Activated naive CD8-positive, alpha-beta T cell treated with anti-CD3 and anti-CD28 coated beads for 36 hours (primary cell): ENCODE data around the gene FNIP2. TPM values are rescaled to one million over a fixed set of nuclear protein-coding genes. Genes with fewer than 3 reads are reported as not detected.
"Not testable (repeated sequence)": the region's sequence is repeated elsewhere in the genome, so short reads cannot be mapped to it uniquely, and the experiment has no call there.

Source experiments
- DNase-seq: peaks from one replicate; pipeline ENCODE4 v3.0.0; 2021
- H3K27ac Mint-ChIP-seq: one replicate; pipeline ENCODE4 v1.8.0; 2022; ENCODE audit warnings: mild to moderate bottlenecking, moderate library complexity, mixed read lengths
- H3K27me3 Mint-ChIP-seq: one replicate; pipeline ENCODE4 v1.8.0; 2022; ENCODE audit warnings: mild to moderate bottlenecking, mixed read lengths
- H3K36me3 Mint-ChIP-seq: one replicate; pipeline ENCODE4 v1.8.0; 2021; ENCODE audit warnings: mild to moderate bottlenecking, mixed read lengths
- H3K4me1 Mint-ChIP-seq: one replicate; pipeline ENCODE4 v1.8.0; 2021; ENCODE audit warnings: mixed read lengths
- H3K4me3 Mint-ChIP-seq: one replicate; pipeline ENCODE4 v1.8.0; 2022; ENCODE audit warnings: mild to moderate bottlenecking, moderate library complexity, mixed read lengths
- H3K9me3 Mint-ChIP-seq: one replicate; pipeline ENCODE4 v1.8.0; 2022; ENCODE audit warnings: mixed read lengths
- total RNA-seq, 2 experiments: library from RNA; stranded (reverse); gene quantifications; one replicate each; pipeline ENCODE4 v1.2.3, GENCODE V29; 2021

FNIP2 gene
- total RNA-seq, 2 experiments from 2014 or later, result 10.9 to 11.5 TPM

- not testable (repeated sequence) for H3K27me3 Mint-ChIP-seq, H3K4me3 Mint-ChIP-seq, H3K27ac Mint-ChIP-seq, H3K4me1 Mint-ChIP-seq, H3K36me3 Mint-ChIP-seq, H3K9me3 Mint-ChIP-seq, DNase-seq
Observed at GRCh38 chr4:158927774-158928173, 158.9 kb downstream of the FNIP2 start.

GRCh38 chr4:158929939-158930638, 161.3 kb downstream of the FNIP2 start:
- H3K36me3 Mint-ChIP-seq, result peaks cover 3% of the 10 kb centered on the region
- peaks cover 6% of the 10 kb centered on the region for H3K4me1 Mint-ChIP-seq
- H3K27me3 Mint-ChIP-seq, result no peaks in the 10 kb centered on the region
- H3K9me3 Mint-ChIP-seq, result peaks cover 3% of the 10 kb centered on the region
- H3K27ac Mint-ChIP-seq, result no peak overlapping the region
- H3K4me3 Mint-ChIP-seq, result peak overlapping the region; percentile 29
- no peak for DNase-seq

GRCh38 chr4:158930639-158930972, 161.8 kb downstream of the FNIP2 start:
- no peak overlapping the region for H3K27ac Mint-ChIP-seq
- H3K27me3 Mint-ChIP-seq, result no peaks in the 10 kb centered on the region
- DNase-seq, result no peak
- H3K36me3 Mint-ChIP-seq, result peaks cover 3% of the 10 kb centered on the region
- H3K9me3 Mint-ChIP-seq, result peaks cover 3% of the 10 kb centered on the region
- H3K4me1 Mint-ChIP-seq, result peaks cover 6% of the 10 kb centered on the region
- H3K4me3 Mint-ChIP-seq, result no peak overlapping the region

- no peak overlapping the region for H3K27ac Mint-ChIP-seq
- H3K9me3 Mint-ChIP-seq, result peaks cover 3% of the 10 kb centered on the region
- H3K36me3 Mint-ChIP-seq, result peaks cover 3% of the 10 kb centered on the region
- DNase-seq, result no peak
- no peak overlapping the region for H3K4me3 Mint-ChIP-seq
- peaks cover 6% of the 10 kb centered on the region for H3K4me1 Mint-ChIP-seq
- peaks cover 4% of the 10 kb centered on the region for H3K27me3 Mint-ChIP-seq
Observed at GRCh38 chr4:158933236-158933635, 164.4 kb downstream of the FNIP2 start.

GRCh38 chr4:158934996-158935669, 166.3 kb downstream of the FNIP2 start:
- peaks cover 2% of the 10 kb centered on the region for H3K4me1 Mint-ChIP-seq
- H3K36me3 Mint-ChIP-seq, result no peaks in the 10 kb centered on the region
- H3K27ac Mint-ChIP-seq, result no peak overlapping the region
- DNase-seq, result no peak
- no peaks in the 10 kb centered on the region for H3K9me3 Mint-ChIP-seq
- H3K4me3 Mint-ChIP-seq, result no peak overlapping the region
- peaks cover 4% of the 10 kb centered on the region for H3K27me3 Mint-ChIP-seq

GRCh38 chr4:158936238-158936637, 167.4 kb downstream of the FNIP2 start:
- DNase-seq, result no peak
- no peak overlapping the region for H3K27ac Mint-ChIP-seq
- no peaks in the 10 kb centered on the region for H3K36me3 Mint-ChIP-seq
- no peak overlapping the region for H3K4me3 Mint-ChIP-seq
- no peaks in the 10 kb centered on the region for H3K4me1 Mint-ChIP-seq
- peaks cover 4% of the 10 kb centered on the region for H3K27me3 Mint-ChIP-seq
- no peaks in the 10 kb centered on the region for H3K9me3 Mint-ChIP-seq

GRCh38 chr4:158938220-158939044, 169.6 kb downstream of the FNIP2 start:
- Mint-ChIP-seq H3K4me1 (no peaks in the 10 kb centered on the region), H3K27ac (no peak overlapping the region), H3K9me3 (no peaks in the 10 kb centered on the region), H3K27me3 (peaks cover 4% of the 10 kb centered on the region), H3K4me3 (no peak overlapping the region), H3K36me3 (no peaks in the 10 kb centered on the region)
- no peak for DNase-seq

- Mint-ChIP-seq H3K9me3 (no peaks in the 10 kb centered on the region), H3K27ac (no peak overlapping the region), H3K4me1 (no peaks in the 10 kb centered on the region), H3K4me3 (no peak overlapping the region), H3K27me3 (peaks cover 8% of the 10 kb centered on the region), H3K36me3 (no peaks in the 10 kb centered on the region)
- no peak for DNase-seq
Observed at GRCh38 chr4:158940271-158940670, 171.4 kb downstream of the FNIP2 start.

- Mint-ChIP-seq H3K9me3 (no peaks in the 10 kb centered on the region), H3K27me3 (peaks cover 11% of the 10 kb centered on the region), H3K4me1 (no peaks in the 10 kb centered on the region), H3K36me3 (no peaks in the 10 kb centered on the region), H3K4me3 (no peak overlapping the region), H3K27ac (no peak overlapping the region)
- DNase-seq, result no peak
Observed at GRCh38 chr4:158941321-158941720, 172.5 kb downstream of the FNIP2 start.

GRCh38 chr4:158941895-158942294, 173.1 kb downstream of the FNIP2 start:
- Mint-ChIP-seq H3K36me3 (no peaks in the 10 kb centered on the region), H3K27ac (no peak overlapping the region)

GRCh38 chr4:158945529-158946108, 176.8 kb downstream of the FNIP2 start:
- H3K36me3 Mint-ChIP-seq, result no peaks in the 10 kb centered on the region
- peaks cover 6% of the 10 kb centered on the region for H3K4me1 Mint-ChIP-seq
- H3K27ac Mint-ChIP-seq, result no peak overlapping the region
- H3K4me3 Mint-ChIP-seq, result no peak overlapping the region
- no peaks in the 10 kb centered on the region for H3K9me3 Mint-ChIP-seq
- H3K27me3 Mint-ChIP-seq, result peaks cover 12% of the 10 kb centered on the region
- DNase-seq, result no peak

More at GRCh38 chr4:158941895-158942294, 173.1 kb downstream of the FNIP2 start:
- Mint-ChIP-seq H3K9me3 (no peaks in the 10 kb centered on the region), H3K4me1 (no peaks in the 10 kb centered on the region), H3K27me3 (peaks cover 13% of the 10 kb centered on the region), H3K4me3 (no peak overlapping the region)
- no peak for DNase-seq

- Mint-ChIP-seq H3K36me3 (no peaks in the 10 kb centered on the region), H3K4me1 (peaks cover 6% of the 10 kb centered on the region), H3K9me3 (peaks cover 6% of the 10 kb centered on the region)
Observed at GRCh38 chr4:158946825-158947224, 178.0 kb downstream of the FNIP2 start.

GRCh38 chr4:158948071-158948470, 179.2 kb downstream of the FNIP2 start:
- Mint-ChIP-seq H3K27ac (no peak overlapping the region), H3K9me3 (peaks cover 17% of the 10 kb centered on the region), H3K27me3 (peaks cover 12% of the 10 kb centered on the region), H3K4me1 (peaks cover 6% of the 10 kb centered on the region), H3K4me3 (no peak overlapping the region), H3K36me3 (peaks cover 8% of the 10 kb centered on the region)
- no peak for DNase-seq

More at GRCh38 chr4:158946825-158947224, 178.0 kb downstream of the FNIP2 start:
- no peak overlapping the region for H3K4me3 Mint-ChIP-seq
- no peak overlapping the region for H3K27ac Mint-ChIP-seq
- H3K27me3 Mint-ChIP-seq, result peaks cover 12% of the 10 kb centered on the region
- no peak for DNase-seq

GRCh38 chr4:158949099-158949498, 180.3 kb downstream of the FNIP2 start:
- no peak overlapping the region for H3K27ac Mint-ChIP-seq
- peaks cover 8% of the 10 kb centered on the region for H3K36me3 Mint-ChIP-seq
- no peak for DNase-seq
- peaks cover 6% of the 10 kb centered on the region for H3K4me1 Mint-ChIP-seq
- H3K9me3 Mint-ChIP-seq, result peaks cover 17% of the 10 kb centered on the region
- H3K27me3 Mint-ChIP-seq, result peaks cover 12% of the 10 kb centered on the region
- no peak overlapping the region for H3K4me3 Mint-ChIP-seq

GRCh38 chr4:158952221-158952774, 183.5 kb downstream of the FNIP2 start:
- H3K27me3 Mint-ChIP-seq, DNase-seq, H3K4me1 Mint-ChIP-seq, H3K36me3 Mint-ChIP-seq, H3K27ac Mint-ChIP-seq, H3K4me3 Mint-ChIP-seq: not testable (repeated sequence)
- peaks cover 17% of the 10 kb centered on the region for H3K9me3 Mint-ChIP-seq
